GM18861 (cell line): ENCODE measurements around the gene RBM26.
"Not testable (repeated sequence)": the region's sequence is repeated elsewhere in the genome, so short reads cannot be mapped to it uniquely, and the experiment has no call there.

Source experiments
- ATAC-seq: cut with Tn5 transposase; IDR thresholded peaks from one replicate; pipeline ENCODE4 v1.9.1; 2021; ENCODE audit not compliant: unreplicated experiment

The RBM26 gene

DNA sequence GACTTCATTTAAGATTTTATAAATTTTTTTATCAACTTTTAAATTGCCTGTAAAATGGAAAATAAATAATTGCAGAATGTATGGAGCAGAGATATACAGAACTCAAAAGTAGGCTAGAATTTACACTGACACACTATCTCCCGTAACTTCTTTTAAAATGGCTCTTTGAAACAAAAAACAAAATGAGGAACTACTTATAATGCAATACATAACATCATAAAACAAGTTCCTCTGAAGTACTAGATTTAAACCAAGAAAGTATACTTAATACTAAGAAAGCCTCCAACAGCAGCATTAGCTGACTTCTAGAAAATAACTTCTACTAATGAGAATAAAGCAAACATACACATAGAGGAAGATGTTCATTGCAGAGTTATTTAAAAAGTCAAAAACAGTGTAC lies 17.0 kb downstream of the RBM26 start:
- no peak for ATAC-seq

DNA sequence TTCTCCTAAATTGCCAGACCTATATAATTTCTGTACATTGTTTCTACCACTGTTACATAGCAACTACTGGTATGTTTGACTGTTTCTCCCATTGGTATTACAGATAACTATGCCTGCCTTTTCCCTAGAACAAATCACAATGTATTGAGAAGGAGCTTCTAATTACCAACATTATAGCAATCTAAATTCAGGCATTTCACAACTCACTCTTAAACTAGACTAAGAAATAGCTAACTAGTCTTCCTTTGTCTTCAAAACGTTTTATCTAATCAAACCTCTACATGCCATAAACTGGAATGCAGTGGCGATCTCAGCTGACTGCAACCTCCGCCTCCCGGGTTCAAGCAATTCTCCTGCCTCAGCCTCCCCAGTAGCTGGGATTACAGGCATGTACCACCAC lies 18.2 kb downstream of the RBM26 start:
- ATAC-seq: no peak

DNA sequence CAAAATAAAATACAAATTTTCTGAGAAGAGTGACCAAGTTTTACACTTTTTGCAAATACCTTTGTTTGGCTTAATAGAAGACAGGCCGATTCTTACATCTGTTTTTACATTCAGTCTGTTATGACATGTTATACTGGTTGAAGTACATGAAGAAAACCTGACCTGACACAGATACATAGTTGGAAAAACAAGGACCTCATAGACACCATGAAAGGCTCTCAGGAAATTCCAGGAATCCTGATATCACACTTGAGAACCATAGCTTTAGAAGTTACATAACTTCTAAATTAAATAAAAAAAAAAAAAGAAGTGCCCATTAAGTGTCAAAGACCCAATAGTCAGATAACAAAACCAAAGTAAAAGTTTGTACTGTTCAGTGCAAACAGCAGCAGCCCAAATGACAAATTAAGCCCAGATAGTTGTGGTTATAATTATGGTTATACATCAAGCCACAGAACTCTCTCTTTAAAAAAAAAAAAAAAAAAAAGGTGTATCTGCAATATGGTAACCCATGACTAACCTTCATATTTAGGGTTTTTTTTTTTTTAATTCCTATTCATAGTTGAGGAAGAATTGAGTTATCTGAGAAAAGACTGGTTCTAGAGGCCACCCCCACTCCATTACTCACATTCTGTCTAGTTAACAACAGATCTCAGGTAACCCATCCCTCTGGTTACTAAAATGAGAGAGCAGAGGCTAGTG lies 19.8 kb downstream of the RBM26 start:
- ATAC-seq: peak; percentile 3

DNA sequence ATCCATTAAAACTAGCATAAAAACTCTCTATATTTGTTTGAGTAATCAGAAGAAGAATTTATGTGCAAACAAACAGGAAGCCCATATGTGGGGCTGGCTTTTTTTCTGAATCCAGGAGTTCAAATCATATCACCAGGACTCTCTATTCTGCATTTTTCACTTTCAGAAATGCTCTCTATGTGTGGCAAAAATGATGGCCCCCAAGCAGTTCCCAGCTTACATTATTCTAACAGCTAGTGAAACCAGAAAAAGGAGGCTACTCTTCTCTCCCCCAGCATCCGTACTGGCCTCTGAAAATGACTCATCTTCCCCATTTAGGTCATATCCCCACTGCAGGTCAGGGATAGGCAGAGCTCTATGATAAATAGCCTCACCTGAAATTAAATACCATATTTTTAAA lies 20.4 kb downstream of the RBM26 start:
- peak; percentile 92 for ATAC-seq

DNA sequence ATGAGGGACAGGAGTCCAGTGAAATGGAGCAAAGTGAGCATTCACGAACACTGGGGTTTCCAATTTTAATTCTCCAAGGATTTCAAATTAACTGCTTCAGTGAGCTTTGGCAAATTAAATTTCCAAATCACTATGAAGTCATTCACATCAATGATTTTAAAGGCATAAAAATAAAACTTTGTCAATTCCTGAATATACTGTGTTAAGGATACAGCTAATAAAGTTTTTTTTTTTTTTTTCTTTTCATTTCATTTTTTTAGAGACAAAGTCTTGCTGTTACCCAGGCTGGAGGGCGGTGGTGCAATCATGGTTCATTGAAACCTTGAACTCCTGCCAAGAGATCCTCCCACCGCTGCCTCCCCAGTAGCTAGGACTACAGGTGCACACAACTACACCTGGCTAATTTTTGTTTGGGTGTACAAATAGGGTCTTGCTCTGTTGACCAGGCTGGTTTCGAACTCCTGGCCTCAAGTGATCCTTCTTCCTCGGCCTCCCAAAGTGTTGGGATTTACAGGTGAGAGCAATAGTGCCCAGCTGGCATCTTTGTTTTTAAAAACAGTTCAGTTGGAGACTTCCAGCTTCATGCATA lies 21.9 kb downstream of the RBM26 start:
- no peak for ATAC-seq

DNA sequence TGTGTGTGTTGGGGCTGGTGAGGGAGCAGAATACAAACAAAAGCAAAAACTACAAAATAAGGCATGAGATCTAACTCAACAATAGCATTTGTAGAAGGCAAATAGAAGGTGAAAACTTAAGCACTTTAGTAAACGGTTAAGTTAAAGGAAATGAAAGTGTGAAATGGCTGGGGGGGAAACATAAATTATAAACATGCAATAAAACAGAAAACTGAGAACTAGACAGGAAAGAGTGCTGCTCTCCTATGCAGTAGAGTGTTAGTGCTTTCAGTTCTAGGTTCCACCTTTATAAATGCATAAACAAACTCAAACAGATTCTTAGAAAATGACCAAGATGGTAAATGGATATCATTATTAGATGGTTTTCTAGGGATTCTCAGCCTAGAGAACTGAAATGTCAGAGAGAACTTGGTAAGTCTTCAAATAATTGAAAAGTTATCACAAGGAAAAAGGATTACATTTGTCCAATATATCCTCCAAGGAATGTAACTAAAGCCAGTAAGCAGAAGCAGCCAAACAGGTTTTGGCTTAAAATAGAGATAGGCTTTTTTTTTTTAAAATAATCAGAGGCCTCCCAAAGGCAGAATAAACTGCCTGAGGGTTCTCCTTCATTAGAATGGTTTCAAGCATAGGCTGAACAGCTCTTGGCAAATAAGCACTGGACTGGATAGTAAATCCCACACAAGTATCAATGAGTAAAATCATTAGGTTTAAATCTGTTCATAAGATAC lies 23.3 kb downstream of the RBM26 start:
- ATAC-seq: peak; percentile 30

DNA sequence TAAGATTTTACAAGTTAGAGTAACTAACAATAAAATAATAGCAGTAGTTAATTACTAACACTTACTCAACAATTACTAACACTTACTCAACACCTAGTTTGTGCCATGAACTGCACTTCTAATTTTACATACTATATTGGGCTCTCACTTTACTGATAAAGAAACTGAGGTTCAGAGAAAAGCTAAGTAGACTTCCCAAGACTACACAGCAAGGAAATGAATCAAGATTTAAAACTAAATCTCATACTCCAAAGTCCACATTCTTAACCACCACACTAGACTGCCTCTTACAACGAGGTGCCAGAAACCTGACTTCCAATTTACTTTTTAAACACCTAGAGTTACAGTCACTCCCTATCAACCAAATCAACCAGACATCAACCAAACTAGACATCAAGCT lies 25.1 kb downstream of the RBM26 start:
- ATAC-seq: no peak

DNA sequence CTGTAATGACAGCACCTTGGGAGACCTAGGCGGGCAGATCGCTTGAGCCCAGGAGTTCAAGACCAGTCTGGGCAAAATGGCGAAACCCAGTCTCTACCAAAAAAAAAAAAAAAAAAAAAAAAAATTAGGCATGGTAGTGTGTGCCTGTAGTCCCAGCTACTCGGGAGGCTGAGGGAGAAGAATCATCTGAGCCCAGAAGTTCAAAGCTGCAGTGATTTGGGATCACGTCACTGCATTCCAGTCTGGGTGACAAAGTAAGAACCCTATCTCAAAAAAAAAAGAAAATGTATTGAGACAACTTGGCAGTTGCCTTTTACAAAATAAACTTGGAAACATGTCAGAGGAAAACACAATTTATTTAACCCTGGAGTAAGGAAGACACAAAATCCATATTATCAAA lies 26.8 kb downstream of the RBM26 start:
- ATAC-seq: no peak

DNA sequence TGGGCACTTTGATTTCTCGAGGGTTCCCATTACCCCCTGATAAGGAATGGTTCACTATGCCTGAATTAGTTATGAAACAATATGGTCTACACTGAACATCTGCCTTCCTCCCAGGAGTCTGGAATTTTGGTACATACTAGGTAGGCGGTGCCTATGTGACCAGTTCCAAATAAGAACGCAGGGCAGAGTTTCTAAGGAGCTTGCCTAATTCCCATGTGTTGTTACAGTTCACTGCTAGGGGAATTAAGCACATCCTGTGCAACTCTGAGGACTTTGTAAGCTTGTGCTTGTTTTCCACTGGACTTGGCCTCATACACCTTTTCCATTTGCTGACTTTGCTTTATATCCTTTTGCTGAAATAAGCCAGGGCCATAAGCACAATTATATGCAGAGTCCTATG lies 29.2 kb downstream of the RBM26 start:
- no peak for ATAC-seq

DNA sequence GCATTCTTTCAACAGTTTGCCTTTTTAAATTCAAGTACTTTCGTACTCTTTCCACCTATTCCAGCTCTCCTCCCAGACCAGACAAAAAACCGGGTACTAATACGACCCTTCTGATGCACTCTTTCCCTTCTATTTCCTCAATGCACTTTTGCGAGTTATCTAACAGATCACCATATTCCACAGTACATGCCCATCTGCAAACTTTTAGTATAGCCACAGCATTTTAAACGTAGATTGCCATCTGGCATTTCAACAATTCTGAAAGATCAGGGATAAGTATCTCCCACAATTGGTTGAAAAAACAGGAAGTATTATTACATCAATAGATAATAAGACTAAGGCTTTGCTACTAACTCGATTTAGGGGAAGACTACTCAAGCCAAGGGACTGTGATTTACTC lies 31.5 kb downstream of the RBM26 start:
- ATAC-seq: no peak

DNA sequence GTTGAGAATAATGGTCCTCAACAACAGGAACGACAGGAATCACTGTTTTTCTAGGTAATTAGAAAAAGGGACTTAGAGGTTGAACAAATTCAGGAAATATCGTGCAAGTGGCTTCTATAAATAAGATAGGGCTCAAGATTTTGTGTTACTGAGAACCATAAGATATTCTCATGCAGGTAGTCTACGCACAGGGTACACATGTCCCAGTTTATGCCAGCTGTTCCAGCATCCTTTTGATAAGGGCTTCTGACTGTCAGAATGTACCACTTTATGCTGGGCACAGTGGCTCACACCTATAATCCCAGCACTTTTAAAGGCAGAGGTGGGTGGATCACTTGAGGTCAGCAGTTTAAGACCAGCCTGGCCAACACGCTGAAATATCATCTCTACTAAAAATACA lies 32.1 kb downstream of the RBM26 start:
- ATAC-seq: no peak

DNA sequence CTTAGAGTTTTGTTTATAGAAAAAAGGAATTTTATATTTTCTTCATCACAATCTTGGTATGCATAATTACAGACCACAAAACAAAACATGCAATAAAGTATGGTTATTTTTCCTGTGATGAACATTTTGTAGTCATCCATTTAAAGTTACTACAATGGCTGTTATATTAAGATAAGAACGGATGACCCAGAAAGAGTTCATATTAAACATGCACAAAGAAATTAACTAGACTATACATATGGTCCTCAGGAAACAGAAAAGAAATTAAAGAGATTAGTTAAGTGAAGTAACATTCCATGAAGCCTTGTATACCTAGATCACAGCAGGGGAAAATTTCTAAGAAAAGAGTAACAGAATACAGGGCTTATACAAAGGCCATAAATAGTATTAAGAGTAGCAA lies 36.8 kb downstream of the RBM26 start:
- ATAC-seq: no peak

DNA sequence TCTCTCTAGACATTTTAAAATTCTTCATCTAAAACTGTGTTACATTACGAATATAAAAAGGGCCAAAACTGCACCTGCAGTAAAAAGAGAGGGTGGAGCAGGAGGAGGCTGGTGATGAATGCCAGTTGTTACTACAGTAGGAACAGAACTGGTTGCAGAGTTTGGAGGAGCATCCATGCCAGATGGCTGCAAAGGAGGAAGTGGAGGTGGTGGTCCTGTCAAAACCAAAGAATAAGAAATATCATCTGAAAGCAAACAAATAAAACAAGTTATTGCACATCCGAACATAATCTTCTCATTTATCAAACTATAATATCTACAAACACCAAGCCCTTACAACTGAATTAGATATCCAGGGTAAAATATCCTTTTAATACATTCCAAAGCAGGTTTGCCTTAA lies 40.1 kb downstream of the RBM26 start:
- ATAC-seq: no peak

DNA sequence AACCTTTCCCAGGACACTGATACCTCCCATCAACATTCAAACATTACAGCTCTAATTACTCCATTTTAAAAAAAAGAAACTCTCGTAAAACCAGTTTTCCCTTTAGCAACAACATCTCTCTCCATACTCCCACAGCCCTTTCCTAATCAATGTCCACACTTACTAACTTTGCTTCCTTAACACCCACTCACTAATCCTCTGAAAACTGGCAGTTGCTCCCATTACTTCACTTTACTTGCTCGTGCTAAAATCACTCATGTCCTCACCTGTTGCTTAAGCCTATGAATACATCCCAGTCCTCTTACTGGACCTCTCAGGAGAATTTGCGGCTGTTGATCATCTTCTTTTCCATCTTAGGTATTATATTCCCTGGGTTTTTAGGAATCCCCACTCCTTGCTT lies 44.8 kb downstream of the RBM26 start:
- ATAC-seq: no peak

DNA sequence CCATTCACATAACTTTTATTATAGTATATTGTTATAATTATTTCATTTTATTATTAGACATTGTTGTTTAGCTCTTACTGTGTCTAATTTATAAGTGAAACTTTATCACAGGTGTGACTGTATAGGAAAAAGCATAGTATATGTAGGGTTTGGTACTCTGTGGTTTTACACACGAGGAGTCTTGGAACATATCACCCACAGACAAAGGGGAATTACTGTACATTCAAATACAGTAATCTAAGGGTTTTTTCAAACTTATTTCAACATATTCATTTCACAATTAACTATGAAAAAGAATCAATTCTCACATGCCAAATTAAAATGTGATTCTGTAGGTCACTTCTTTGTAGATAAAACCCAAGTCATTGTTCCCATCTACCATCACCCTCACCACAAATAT lies 46.0 kb downstream of the RBM26 start:
- no peak for ATAC-seq

DNA sequence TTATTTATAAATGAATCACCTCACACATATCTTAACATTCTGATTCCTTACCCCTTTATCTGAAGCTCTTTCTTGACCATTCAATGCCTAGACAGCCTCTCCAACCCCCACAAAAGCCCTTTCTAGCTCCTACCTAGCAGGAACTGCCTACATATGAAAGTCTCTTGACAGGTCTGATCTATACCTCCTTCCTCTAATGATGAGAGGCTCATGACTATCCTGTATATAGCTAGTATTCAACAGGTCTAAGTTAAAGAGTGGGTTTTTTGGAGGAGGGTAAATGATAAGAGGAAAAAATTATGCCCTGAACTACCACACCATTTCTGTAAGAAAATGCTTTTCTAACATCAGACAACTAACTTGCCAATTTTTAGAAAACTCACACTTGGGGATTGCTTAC lies 47.0 kb downstream of the RBM26 start:
- no peak for ATAC-seq

DNA sequence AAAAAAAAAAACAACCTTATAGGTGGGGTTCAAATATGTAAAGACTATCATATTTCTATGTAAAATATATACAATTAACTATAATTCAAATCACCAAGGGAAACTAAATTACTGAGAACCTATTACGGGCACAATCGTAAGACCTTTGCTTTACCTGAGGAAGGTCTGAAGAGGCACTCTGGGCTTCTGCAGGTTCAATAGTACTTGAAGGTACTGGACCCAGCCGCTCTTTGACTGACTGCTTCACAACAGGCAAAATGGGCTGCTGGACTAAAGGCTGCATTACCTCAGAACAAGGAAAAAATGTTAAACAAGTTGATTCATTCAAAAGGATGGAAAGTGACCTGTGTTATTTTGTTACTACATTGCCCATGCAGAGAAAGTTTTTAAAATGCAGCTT lies 51.8 kb downstream of the RBM26 start:
- ATAC-seq: no peak

DNA sequence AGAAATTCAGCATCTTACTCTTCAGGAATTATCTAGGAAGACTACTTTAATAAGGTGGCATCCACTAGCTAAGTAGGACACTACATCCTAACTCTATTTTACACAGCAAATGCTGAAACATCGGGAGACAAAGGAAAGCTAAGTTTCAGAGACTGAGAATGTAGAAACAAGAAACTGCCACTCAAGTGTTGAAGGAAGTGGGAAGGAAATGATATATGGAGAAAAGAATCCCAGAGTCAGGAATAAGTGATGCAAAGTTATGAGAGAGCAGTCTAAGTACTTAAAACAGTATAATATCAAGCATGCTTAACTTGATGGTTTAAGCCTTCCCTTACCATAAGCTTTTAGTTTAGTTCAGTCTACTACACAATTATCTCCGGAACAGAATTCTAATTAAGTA lies 52.4 kb downstream of the RBM26 start:
- ATAC-seq: no peak

DNA sequence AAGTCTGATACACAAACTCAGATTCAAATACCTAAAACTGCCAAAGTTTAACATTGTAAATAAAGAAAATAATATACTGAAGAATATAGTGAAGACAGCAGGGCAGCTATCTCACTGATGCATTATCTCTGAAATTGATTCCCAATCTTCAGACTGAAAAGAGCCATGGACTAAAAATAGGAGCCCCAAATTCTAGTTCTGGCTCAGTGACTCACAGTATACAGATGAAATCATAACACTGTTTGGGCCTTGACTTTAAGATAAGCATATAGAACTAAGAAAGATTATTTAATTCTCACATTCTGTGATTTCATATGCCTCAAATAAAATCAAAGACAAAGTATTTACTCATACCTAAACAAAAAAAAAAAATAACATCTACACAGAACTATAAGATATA lies 53.9 kb downstream of the RBM26 start:
- ATAC-seq: no peak

DNA sequence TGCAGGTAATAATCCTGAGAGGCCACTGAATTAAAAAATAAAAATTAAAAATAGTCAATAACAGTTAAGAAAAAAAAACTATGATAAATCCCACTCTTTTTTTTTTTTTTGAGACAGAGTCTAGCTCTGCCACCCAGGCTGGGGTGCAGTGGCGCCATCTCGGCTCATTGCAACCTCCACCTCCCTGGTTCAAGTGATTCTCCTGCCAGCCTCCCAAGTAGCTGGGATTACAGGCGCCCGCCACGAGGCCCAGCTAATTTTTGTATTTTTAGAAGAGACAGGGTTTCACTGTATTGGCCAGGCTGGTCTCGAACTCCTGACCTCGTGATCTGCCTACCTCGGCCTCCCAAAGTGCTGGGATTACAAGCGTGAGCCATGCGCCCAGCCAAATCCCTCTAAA lies 56.4 kb downstream of the RBM26 start:
- ATAC-seq: not testable (repeated sequence)

DNA sequence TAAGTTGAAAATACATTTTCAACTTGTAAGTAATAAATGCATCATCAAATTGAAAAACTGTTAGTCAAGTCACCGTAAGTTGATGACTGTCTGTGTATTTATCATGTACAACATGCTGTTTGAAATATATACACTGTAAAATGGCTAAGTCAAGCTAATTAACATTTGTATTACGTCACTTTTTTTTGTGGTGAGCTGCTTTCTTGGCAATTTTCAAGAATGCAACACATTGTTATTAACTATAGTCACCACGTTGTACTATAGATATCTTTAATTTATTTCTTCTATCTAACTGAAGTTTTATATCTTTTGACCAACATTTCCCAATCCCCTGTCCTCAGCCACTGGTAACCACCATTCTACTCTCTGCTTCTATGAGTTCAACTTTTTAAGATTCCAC lies 57.0 kb downstream of the RBM26 start:
- ATAC-seq: no peak

DNA sequence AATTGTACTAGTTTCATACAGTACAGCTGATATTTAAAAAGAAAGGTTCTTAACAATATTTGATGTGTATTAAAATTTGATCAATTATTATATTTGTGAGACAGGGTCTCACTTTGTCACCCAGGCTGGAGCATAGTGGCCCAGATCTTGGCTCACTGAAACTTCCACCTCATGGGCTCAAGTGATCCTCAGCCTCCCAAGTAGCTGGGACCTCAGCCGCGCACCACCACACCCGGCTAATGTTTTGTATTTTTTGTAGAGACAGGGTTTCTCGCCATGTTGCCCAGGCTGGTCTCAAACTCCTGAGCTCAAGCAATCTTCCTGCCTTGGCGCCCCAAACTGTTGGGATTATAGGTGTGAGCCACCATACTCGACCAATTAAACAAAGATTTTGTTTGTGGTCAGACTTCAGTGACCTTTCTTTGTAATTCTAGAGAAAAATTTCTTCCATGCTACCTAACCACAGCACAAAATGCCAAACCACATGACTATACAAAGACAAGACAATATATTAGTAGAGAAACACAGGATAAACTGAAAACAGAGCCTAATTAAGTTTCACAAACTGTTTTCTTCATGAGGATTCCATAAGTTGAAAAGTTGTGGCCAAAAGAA lies 59.6 kb downstream of the RBM26 start:
- no peak for ATAC-seq
